Smooth muscle cell (in vitro differentiated cells): ENCODE data around the gene TIMM13. TPM values are rescaled to one million over a fixed set of nuclear protein-coding genes. Genes with fewer than 3 reads are reported as not detected.

Experiments
- DNase-seq: peaks from one replicate; lab custom pipeline; 2025; ENCODE audit not compliant: unreplicated experiment; lab: John Stamatoyannopoulos, UW
- H2AFZ ChIP-seq: fragments of 200-600 bp; sonication (generic); 2 replicates; pipeline ENCODE4 v1.6.0; 2016; ENCODE audit warnings: antibody characterized with exemption, low read depth, mild to moderate bottlenecking
- H3F3A ChIP-seq: fragments of 200-600 bp; sonication (generic); 2 replicates; pipeline ENCODE4 v1.6.0; 2017; ENCODE audit warnings: antibody characterized with exemption, low read depth
- H3K27ac ChIP-seq: fragments of 200-600 bp; sonication (generic); 2 replicates; pipeline ENCODE4 v1.5.1; 2016; ENCODE audit warnings: low read depth, mild to moderate bottlenecking
- H3K27me3 ChIP-seq: fragments of 200-600 bp; sonication (generic); 2 replicates; pipeline ENCODE4 v1.6.1; 2016; ENCODE audit warnings: low read depth, mild to moderate bottlenecking
- H3K36me3 ChIP-seq: fragments of 200-600 bp; sonication (generic); 2 replicates; pipeline ENCODE4 v1.5.1; 2016; ENCODE audit warnings: low read depth
- H3K4me1 ChIP-seq: fragments of 200-600 bp; sonication (generic); 2 replicates; pipeline ENCODE4 v1.5.1; 2016; ENCODE audit warnings: low read depth
- H3K4me2 ChIP-seq: fragments of 200-600 bp; sonication (generic); 2 replicates; pipeline ENCODE4 v1.6.0; 2016; ENCODE audit warnings: mild to moderate bottlenecking
- H3K4me3 ChIP-seq: fragments of 200-600 bp; sonication (generic); 2 replicates; pipeline ENCODE4 v1.5.1; 2016; ENCODE audit warnings: mild to moderate bottlenecking
- H3K79me2 ChIP-seq: fragments of 200-600 bp; sonication (generic); 2 replicates; pipeline ENCODE4 v1.6.0; 2016; ENCODE audit warnings: low read depth, mild to moderate bottlenecking
- H3K9ac ChIP-seq: fragments of 200-600 bp; sonication (generic); 2 replicates; pipeline ENCODE4 v1.6.0; 2016; ENCODE audit warnings: low read depth
- H3K9me3 ChIP-seq: fragments of 200-600 bp; sonication (generic); replicated peaks from 2 replicates; pipeline ENCODE4 v1.5.1; 2016; ENCODE audit warnings: low read depth
- H4K20me1 ChIP-seq: fragments of 200-600 bp; sonication (generic); 2 replicates; pipeline ENCODE4 v1.6.0; 2016; ENCODE audit warnings: low read depth
- WGBS: methylation state at CpG from one replicate; pipeline ENCODE4 v1.1.7; 2016; ENCODE audit warnings: low lambda C conversion rate; 5-methylcytosine and 5-hydroxymethylcytosine counted together
- polyA plus RNA-seq: library from polyadenylated mRNA; unstranded; fragments of >200 nt; fragmentation: Nextera tagmentation; extraction: Ambion mirVana; gene quantifications from 2 replicates; pipeline ENCODE4 v1.2.1, GENCODE V29; 2016
- total RNA-seq: library from RNA; depleted of rRNA; stranded (reverse); fragments of >200 nt; gene quantifications from 2 replicates; pipeline ENCODE4 v1.2.3, GENCODE V29; 2014
- TF ChIP-seq, protein P1 (sequence below): fragments of 200-600 bp; sonication (generic); IDR thresholded peaks from 2 replicates; pipeline ENCODE4 v1.5.1; 2017; ENCODE audit warnings: borderline replicate concordance, mild to moderate bottlenecking, antibody characterized with exemption; ENCODE audit not compliant: insufficient read depth, poor library complexity, severe bottlenecking

TIMM13 gene
- total and polyA plus RNA-seq, 2 experiments from 2014 or later = 20.0 to 107 TPM

DNA sequence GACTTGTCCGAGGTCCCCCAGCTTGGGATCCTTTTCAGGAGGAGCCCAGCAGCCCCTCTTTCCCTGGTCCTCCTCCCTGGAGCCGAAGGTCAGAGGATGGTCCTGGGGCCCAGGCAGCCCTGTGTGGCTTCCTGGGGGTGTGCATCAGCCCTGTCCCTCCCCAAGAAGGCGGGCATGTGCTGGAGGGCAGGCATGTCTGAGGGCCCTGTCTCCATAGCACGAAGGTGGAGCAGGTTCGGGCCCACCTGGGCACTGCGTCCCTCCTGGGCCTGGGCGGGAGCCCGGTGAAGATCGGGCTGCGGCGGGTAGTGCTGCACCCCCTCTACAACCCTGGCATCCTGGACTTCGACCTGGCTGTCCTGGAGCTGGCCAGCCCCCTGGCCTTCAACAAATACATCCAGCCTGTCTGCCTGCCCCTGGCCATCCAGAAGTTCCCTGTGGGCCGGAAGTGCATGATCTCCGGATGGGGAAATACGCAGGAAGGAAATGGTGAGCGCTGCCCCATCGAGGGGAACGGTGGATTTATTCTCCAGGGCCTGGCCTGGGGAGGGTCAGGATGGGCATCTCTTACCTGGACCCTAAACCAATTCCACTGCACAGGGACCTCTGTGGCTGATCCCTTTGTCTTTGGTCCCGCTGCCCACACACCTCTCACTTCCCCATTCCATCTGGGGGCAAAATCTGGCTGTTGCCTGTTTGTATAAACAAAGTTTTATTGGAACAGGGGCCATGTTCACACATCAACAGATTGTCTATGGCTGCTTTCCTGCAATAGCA lies 10.9 kb downstream of the TIMM13 start:
- H4K20me1 ChIP-seq = peaks cover 3% of the 10 kb centered on the region
- TF ChIP-seq, protein P1, sequence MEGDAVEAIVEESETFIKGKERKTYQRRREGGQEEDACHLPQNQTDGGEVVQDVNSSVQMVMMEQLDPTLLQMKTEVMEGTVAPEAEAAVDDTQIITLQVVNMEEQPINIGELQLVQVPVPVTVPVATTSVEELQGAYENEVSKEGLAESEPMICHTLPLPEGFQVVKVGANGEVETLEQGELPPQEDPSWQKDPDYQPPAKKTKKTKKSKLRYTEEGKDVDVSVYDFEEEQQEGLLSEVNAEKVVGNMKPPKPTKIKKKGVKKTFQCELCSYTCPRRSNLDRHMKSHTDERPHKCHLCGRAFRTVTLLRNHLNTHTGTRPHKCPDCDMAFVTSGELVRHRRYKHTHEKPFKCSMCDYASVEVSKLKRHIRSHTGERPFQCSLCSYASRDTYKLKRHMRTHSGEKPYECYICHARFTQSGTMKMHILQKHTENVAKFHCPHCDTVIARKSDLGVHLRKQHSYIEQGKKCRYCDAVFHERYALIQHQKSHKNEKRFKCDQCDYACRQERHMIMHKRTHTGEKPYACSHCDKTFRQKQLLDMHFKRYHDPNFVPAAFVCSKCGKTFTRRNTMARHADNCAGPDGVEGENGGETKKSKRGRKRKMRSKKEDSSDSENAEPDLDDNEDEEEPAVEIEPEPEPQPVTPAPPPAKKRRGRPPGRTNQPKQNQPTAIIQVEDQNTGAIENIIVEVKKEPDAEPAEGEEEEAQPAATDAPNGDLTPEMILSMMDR = no peak
- H3K79me2 ChIP-seq = no peaks in the 10 kb centered on the region
- H3K27ac ChIP-seq = no peak overlapping the region
- no peak overlapping the region for H3K4me2 ChIP-seq
- no peaks in the 10 kb centered on the region for H3K9me3 ChIP-seq
- no peak overlapping the region for H3K9ac ChIP-seq
- H3K4me3 ChIP-seq = no peak overlapping the region
- H3K36me3 ChIP-seq = no peaks in the 10 kb centered on the region
- peaks cover 3% of the 10 kb centered on the region for H3F3A ChIP-seq
- DNase-seq = no peak
- H3K27me3 ChIP-seq = no peaks in the 10 kb centered on the region
- 96% methylated on average over 19 of the region's 19 CpGs for WGBS
- no peak overlapping the region for H2AFZ ChIP-seq
- no peaks in the 10 kb centered on the region for H3K4me1 ChIP-seq

- no peaks in the 10 kb centered on the region for H3K9me3 ChIP-seq
- H3K27ac ChIP-seq = no peak overlapping the region
- peaks cover 2% of the 10 kb centered on the region for H4K20me1 ChIP-seq
- H3K79me2 ChIP-seq = no peaks in the 10 kb centered on the region
- 92% methylated on average over 6 of the region's 6 CpGs for WGBS
- H3F3A ChIP-seq = peaks cover 3% of the 10 kb centered on the region
- no peak overlapping the region for H2AFZ ChIP-seq
- H3K4me1 ChIP-seq = no peaks in the 10 kb centered on the region
- no peak overlapping the region for H3K4me3 ChIP-seq
- H3K36me3 ChIP-seq = no peaks in the 10 kb centered on the region
- TF ChIP-seq, protein P1 = no peak
- no peak for DNase-seq
- no peaks in the 10 kb centered on the region for H3K27me3 ChIP-seq
- no peak overlapping the region for H3K4me2 ChIP-seq
- H3K9ac ChIP-seq = no peak overlapping the region
Measured at GRCh38 chr19:2415973-2416319, 11.4 kb downstream of the TIMM13 start.

- Histone ChIP-seq H4K20me1 (peaks cover under 1% of the 10 kb centered on the region), H3K27me3 (no peaks in the 10 kb centered on the region), H3K27ac (no peak overlapping the region), H3K9me3 (no peaks in the 10 kb centered on the region), H3K4me1 (no peaks in the 10 kb centered on the region), H2AFZ (no peak overlapping the region), H3K9ac (no peak overlapping the region), H3K4me2 (no peak overlapping the region), H3K36me3 (no peaks in the 10 kb centered on the region), H3K4me3 (no peak overlapping the region), H3K79me2 (no peaks in the 10 kb centered on the region), H3F3A (peaks cover 3% of the 10 kb centered on the region)
- WGBS = 89% methylated on average over 29 of the region's 29 CpGs
- DNase-seq = no peak
- TF ChIP-seq, protein P1 = no peak
Measured at GRCh38 chr19:2415281-2415972, 12.0 kb downstream of the TIMM13 start.
